GM18907 (cell line): ENCODE data around the gene ROR2.
"Not testable (repeated sequence)": the region's sequence is repeated elsewhere in the genome, so short reads cannot be mapped to it uniquely, and the experiment has no call there.

Experiments
- ATAC-seq: cut with Tn5 transposase; IDR thresholded peaks from one replicate; pipeline ENCODE4 v1.9.1; 2021; ENCODE audit warnings: mild to moderate bottlenecking, moderate library complexity; ENCODE audit not compliant: unreplicated experiment

The ROR2 gene

GRCh38 chr9:91802391-91802790 lies 147.6 kb downstream of the ROR2 start:
- no peak for ATAC-seq

- no peak for ATAC-seq
Measured at GRCh38 chr9:91800473-91801030, 149.5 kb downstream of the ROR2 start.

GRCh38 chr9:91799113-91799744 lies 150.8 kb downstream of the ROR2 start:
- no peak for ATAC-seq

- not testable (repeated sequence) for ATAC-seq
Measured at GRCh38 chr9:91798273-91799112, 151.5 kb downstream of the ROR2 start.

GRCh38 chr9:91797517-91797916 lies 152.5 kb downstream of the ROR2 start:
- ATAC-seq = not testable (repeated sequence)

GRCh38 chr9:91796516-91796915 lies 153.5 kb downstream of the ROR2 start:
- ATAC-seq = not testable (repeated sequence)

- no peak for ATAC-seq
Measured at GRCh38 chr9:91795598-91796241, 154.3 kb downstream of the ROR2 start.

- not testable (repeated sequence) for ATAC-seq
Measured at GRCh38 chr9:91793371-91793770, 156.7 kb downstream of the ROR2 start.

GRCh38 chr9:91790917-91791316 lies 159.1 kb downstream of the ROR2 start:
- no peak for ATAC-seq

GRCh38 chr9:91789941-91790340 lies 160.1 kb downstream of the ROR2 start:
- ATAC-seq = no peak

GRCh38 chr9:91787931-91788330 lies 162.1 kb downstream of the ROR2 start:
- ATAC-seq = no peak

- no peak for ATAC-seq
Measured at GRCh38 chr9:91786132-91786896, 163.7 kb downstream of the ROR2 start.

GRCh38 chr9:91785447-91785842 lies 164.6 kb downstream of the ROR2 start:
- no peak for ATAC-seq

- no peak for ATAC-seq
Measured at GRCh38 chr9:91784673-91785446, 165.2 kb downstream of the ROR2 start.

GRCh38 chr9:91783876-91784672 lies 166.0 kb downstream of the ROR2 start:
- no peak for ATAC-seq

- no peak for ATAC-seq
Measured at GRCh38 chr9:91783411-91783810, 166.6 kb downstream of the ROR2 start.

- ATAC-seq = no peak
Measured at GRCh38 chr9:91782708-91783214, 167.3 kb downstream of the ROR2 start.

- no peak for ATAC-seq
Measured at GRCh38 chr9:91781906-91782305, 168.1 kb downstream of the ROR2 start.

- ATAC-seq = no peak
Measured at GRCh38 chr9:91781116-91781515, 168.9 kb downstream of the ROR2 start.
